Coronary artery (tissue), 2 donors: ENCODE measurements around the gene DOK7.

Source experiments
- DNase-seq: peaks from one replicate; pipeline ENCODE4 v3.0.0-alpha.2; 2017; ENCODE audit warnings: low spot score
- H3K27ac ChIP-seq, 2 donors: fragments of 200-600 bp; sonication (generic); one replicate each; pipeline ENCODE4 v1.5.1; 2016 to 2019
- H3K4me3 ChIP-seq: fragments of 200-600 bp; sonication (generic); 2 replicates; pipeline ENCODE4 v1.5.1; 2016; ENCODE audit warnings: mild to moderate bottlenecking, moderate library complexity
- TF ChIP-seq, protein P1 (sequence below): fragments of 200-600 bp; sonication (generic); IDR thresholded peaks from one replicate; pipeline ENCODE4 v1.5.1; 2019; ENCODE audit warnings: antibody characterized with exemption

Gene DOK7

DNA sequence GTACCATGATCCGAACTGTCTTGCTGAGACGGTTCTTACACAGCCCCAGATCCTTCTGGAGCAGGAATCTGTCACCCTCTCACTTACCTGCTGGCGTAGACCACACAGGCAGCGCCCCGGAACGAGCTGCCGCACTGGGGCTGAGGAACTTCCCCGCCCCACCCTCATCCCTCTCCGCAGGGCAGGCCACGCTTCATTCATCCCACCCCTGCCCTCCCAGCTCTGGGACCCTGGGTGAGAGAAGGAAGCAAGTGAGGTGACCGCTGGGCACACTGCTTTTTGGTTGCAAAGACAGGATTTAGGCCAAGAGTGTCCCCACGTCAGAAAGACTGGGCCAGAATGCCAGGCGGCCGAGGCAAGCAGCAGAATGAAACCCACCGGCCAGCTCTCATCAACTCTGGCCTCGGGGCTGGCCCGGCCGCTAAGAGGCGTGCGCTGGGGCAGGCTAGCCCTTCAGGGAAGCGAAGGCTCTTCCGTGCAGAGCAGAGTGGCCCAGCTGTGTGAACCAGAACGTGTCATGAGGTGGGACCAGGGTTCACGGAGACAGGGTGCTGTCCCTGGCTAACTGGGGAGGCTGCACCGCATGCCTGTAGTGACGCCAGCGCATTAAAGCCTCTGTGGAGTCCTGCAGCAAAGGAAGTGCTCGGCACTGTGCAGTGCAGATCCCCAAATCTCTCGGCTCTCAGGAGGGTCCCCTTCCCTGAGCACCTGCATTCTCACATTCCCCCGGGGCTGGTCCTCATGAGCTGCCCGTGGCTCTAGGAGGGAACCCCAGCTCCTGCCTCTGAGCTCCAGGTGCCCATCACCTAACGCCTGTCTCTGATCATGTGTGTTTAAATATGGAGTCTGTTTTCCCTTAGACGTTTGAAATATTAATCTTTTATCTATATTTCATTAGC, 62.7 kb downstream of the DOK7 start:
- no peak for DNase-seq
- H3K27ac ChIP-seq = no peak overlapping the region
- no peak overlapping the region for H3K4me3 ChIP-seq
- TF ChIP-seq, protein P1, sequence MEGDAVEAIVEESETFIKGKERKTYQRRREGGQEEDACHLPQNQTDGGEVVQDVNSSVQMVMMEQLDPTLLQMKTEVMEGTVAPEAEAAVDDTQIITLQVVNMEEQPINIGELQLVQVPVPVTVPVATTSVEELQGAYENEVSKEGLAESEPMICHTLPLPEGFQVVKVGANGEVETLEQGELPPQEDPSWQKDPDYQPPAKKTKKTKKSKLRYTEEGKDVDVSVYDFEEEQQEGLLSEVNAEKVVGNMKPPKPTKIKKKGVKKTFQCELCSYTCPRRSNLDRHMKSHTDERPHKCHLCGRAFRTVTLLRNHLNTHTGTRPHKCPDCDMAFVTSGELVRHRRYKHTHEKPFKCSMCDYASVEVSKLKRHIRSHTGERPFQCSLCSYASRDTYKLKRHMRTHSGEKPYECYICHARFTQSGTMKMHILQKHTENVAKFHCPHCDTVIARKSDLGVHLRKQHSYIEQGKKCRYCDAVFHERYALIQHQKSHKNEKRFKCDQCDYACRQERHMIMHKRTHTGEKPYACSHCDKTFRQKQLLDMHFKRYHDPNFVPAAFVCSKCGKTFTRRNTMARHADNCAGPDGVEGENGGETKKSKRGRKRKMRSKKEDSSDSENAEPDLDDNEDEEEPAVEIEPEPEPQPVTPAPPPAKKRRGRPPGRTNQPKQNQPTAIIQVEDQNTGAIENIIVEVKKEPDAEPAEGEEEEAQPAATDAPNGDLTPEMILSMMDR = no peak

DNA sequence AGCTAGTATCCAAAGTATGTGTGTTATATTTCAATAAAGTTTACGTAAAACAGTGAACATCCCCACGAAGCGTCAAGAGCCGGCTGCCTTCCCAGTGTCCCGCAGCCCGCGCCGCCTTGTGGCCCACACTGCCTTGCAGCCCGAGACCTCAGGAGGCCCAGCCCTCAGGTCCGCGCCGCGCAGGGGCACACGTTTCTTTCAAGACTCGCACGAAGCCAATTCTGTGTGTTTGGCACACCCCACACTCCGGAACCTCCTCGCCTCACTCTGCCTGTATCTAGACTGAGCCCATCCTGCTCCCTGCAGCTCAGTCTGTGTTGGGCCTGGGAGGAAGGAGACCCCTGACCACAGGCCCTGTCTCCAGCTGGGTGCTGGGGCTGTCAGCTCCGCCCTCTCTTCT, 63.4 kb downstream of the DOK7 start:
- Histone ChIP-seq H3K4me3 (no peak overlapping the region), H3K27ac (no peak overlapping the region)
- no peak for DNase-seq
- TF ChIP-seq, protein P1 = no peak

DNA sequence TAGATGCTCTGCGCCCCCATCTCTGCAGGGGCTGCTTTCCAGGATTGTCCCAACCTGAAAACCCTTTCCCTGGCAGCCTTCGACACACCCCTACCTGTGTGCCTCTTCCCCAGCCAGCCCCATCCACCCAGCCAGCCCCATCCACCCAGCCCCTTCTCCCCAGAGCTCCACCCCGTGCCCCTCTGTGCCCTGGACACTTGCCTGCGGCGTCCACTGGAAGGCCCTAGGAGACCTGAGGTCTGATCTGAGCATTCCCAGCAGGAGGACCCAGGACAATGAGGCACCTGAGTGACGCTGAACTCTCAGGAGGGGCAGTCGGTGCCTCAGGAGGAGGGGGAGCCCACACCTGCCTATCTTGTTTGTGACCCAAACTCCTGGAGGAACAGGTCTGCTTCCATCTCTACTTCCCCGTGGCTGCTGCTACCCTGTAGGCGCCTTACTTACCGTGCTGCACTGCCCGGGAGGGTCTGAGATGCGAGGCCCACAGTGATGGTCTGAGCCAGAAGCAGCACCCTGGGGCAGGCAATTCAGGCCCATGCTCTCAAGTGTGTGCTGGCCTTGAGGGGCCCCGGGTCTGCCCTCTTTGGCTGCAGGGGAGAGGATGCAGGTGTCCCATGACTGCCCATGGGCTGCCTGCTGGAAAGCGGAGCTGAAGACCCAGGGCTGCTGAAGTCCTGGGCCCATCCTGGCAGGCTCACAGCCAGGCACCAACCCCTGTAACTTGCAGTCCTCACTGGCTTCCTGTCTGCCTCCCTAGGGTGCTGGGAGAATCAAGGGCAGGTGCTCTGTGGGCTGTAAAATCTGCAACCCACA, 64.2 kb downstream of the DOK7 start:
- DNase-seq = peak; percentile 26
- Histone ChIP-seq H3K4me3 (no peak overlapping the region), H3K27ac (no peak overlapping the region)
- TF ChIP-seq, protein P1 = no peak

DNA sequence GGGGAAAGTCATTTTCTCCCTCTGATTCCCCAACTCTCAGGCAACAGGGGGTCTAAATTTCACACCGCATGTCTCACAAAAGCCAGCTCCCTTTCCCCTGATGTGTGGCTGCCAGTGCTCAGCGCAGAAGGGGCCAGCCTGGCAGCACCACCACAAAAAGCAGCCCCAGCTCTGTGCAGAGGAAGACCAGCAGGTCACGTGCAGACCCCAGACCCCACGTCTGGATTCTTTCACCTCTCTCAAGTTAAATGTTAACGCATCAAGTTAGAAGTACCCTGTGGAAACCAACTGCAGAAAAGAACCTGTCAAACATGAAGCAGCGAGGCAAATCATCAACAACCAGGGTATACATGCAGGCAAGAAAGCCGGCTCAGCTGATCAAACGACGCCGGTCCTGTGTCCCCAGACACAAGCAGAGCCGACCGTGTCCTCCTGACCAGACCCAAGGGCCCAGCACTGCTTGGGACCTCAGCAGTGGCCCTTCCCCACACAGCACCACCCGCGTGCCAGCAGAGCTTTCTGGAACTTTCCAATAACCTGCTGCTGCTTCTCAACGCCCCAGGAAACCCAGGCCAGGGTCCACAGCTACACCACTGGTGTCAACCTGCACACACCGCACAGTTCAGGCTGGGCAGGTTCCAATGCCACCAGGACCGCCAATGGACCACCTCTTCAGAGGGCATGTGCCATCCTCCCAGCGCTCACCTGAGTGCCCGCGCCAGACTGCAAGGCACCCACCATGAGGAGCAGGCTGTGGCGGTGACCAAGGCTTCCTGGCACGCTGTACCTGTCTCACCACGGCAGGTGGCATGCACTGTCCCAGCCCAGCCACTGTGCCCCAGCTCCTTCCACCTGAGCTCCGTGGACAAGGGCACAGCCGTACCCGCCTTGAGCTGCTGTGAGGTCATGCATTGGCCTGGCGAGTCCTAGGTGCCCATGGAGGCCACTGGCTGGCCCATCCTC, 65.1 kb downstream of the DOK7 start:
- H3K4me3 ChIP-seq = no peak overlapping the region
- no peak overlapping the region for H3K27ac ChIP-seq
- TF ChIP-seq, protein P1 = no peak
- DNase-seq = peak; percentile 47

DNA sequence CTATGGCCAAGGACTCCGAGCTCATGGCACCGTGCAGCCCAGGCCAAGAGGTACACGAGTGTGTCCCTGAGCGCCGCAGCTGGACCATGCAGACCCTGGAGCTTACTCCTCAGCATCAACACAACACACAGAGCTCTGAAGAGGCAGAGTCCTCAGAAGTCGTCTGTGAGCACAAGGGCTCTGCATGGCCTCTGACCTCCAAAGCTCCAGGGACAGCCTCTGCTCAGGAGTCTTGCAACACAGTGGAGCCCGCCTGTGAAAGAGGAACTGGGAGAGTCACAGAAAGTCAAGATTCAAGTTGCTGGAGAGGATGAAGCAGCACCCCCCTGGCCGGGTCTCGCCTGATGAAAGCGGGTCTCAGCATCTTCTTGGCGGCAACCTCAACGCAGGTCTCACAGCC, 66.3 kb downstream of the DOK7 start:
- DNase-seq = no peak
- TF ChIP-seq, protein P1 = no peak
- H3K27ac ChIP-seq = no peak overlapping the region
- H3K4me3 ChIP-seq = no peak overlapping the region

DNA sequence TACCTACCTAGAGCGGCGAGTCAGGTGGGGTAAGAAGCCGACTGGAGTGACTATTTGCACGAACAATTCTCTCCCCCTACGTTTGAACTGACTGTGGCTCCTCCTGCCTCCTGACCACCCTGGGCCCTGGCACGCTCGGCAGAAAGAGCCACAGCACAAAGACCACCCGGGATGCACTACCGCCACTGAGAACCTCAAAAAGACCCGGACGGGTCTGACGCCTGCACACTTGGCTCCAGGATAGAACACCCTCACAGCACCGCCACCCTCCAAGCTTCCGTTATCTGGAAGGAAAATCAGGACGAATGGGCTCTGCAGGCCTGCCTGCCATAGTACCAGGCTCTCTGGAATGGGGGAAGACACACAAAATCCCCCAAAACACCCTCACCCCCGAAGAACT, 66.9 kb downstream of the DOK7 start:
- TF ChIP-seq, protein P1 = no peak
- no peak overlapping the region for H3K27ac ChIP-seq
- no peak overlapping the region for H3K4me3 ChIP-seq
- DNase-seq = peak; percentile 70
